ENCODE results near the gene DGCR6L.
A peak's percentile ranks its signal among the peaks of the same experiment; 100 is the strongest.
"Not testable (repeated sequence)": the region's sequence is repeated elsewhere in the genome, so short reads cannot be mapped to it uniquely, and the experiment has no call there.

Gene DGCR6L

GRCh38 chr22:20272700-20273099 is 47.2 kb downstream of the DGCR6L start:
- POLR2A ChIA-PET: no interaction called here
- CTCF ChIA-PET: no interaction called here

DNA sequence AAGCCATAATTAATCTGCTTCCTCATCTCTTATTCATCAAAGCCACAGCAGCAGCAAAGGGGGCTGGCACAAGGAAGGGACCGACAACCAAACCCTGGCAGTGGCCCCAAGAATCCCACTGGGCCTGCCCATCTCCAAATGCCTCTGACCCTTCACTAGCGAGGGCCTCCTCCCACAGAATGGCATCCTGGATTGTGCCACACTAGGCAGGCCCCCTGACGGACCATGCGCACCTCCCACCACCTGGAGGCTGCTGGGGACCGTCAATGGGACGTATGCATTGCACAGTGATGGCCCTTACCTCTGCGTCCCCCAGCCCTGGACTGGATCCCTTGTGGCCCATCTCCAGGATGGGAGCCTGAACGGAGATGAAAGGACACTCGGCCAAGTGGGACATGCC is 47.7 kb downstream of the DGCR6L start:
- ChIA-PET POLR2A (no interaction called here), CTCF (no interaction called here)
- DNase-seq (ENCODE audit: extremely low spot score): no peak
- TF ChIP-seq FOXK2 (IDR thresholded peaks at IDR 0.05) (no peak), ARNT (IDR thresholded peaks at IDR 0.05) (no peak), SP1 (IDR thresholded peaks at IDR 0.05) (no peak), HDGF (IDR thresholded peaks at IDR 0.05; ENCODE audit: borderline replicate concordance) (no peak), FOXA1 (IDR thresholded peaks at IDR 0.05) (no peak), FOXM1 (IDR thresholded peaks at IDR 0.05; ENCODE audit: borderline replicate concordance) (no peak), CTBP1 (IDR thresholded peaks at IDR 0.05; ENCODE audit: borderline replicate concordance) (no peak), ELF4 (IDR thresholded peaks at IDR 0.05) (no peak), ZNF384 (IDR thresholded peaks at IDR 0.05) (no peak), TARDBP (IDR thresholded peaks at IDR 0.05) (no peak), LEF1 (IDR thresholded peaks at IDR 0.05; ENCODE audit: borderline replicate concordance) (no peak), BHLHE40 (IDR thresholded peaks at IDR 0.05; ENCODE audit: borderline replicate concordance) (no peak)

More at GRCh38 chr22:20272700-20273099, 47.2 kb downstream of the DGCR6L start:
- DNase-seq (ENCODE audit: extremely low spot score): no peak
- no peak for TF ChIP-seq FOXA1 (IDR thresholded peaks at IDR 0.05)
- no peak for TF ChIP-seq BHLHE40 (IDR thresholded peaks at IDR 0.05; ENCODE audit: borderline replicate concordance)
- TF ChIP-seq PKNOX1 (IDR thresholded peaks at IDR 0.05): no peak
- TF ChIP-seq NFRKB (IDR thresholded peaks at IDR 0.05): no peak
- TF ChIP-seq FOXK2 (IDR thresholded peaks at IDR 0.05): no peak
- no peak for TF ChIP-seq L3MBTL2 (conservative IDR thresholded peaks at IDR 0.05)
- TF ChIP-seq CTBP1 (IDR thresholded peaks at IDR 0.05; ENCODE audit: borderline replicate concordance): no peak
- no peak for TF ChIP-seq LEF1 (IDR thresholded peaks at IDR 0.05; ENCODE audit: borderline replicate concordance)
- no peak for TF ChIP-seq ELF4 (IDR thresholded peaks at IDR 0.05)
- no peak for TF ChIP-seq ARNT (IDR thresholded peaks at IDR 0.05)
- TF ChIP-seq ZNF384 (IDR thresholded peaks at IDR 0.05): no peak
- TF ChIP-seq SP1 (IDR thresholded peaks at IDR 0.05): no peak
- TF ChIP-seq FOXM1 (IDR thresholded peaks at IDR 0.05; ENCODE audit: borderline replicate concordance): no peak
- TF ChIP-seq TARDBP (IDR thresholded peaks at IDR 0.05): no peak
- no peak for TF ChIP-seq SUZ12 (IDR thresholded peaks at IDR 0.05)
- no peak for TF ChIP-seq HDGF (IDR thresholded peaks at IDR 0.05; ENCODE audit: borderline replicate concordance)

- TF ChIP-seq SP1 (IDR thresholded peaks at IDR 0.05) (no peak), FOXK2 (IDR thresholded peaks at IDR 0.05) (no peak), TARDBP (IDR thresholded peaks at IDR 0.05) (no peak), L3MBTL2 (conservative IDR thresholded peaks at IDR 0.05) (no peak), NFRKB (IDR thresholded peaks at IDR 0.05) (no peak), FOXA1 (IDR thresholded peaks at IDR 0.05) (no peak), HDGF (IDR thresholded peaks at IDR 0.05; ENCODE audit: borderline replicate concordance) (no peak), BHLHE40 (IDR thresholded peaks at IDR 0.05; ENCODE audit: borderline replicate concordance) (no peak), ELF4 (IDR thresholded peaks at IDR 0.05) (no peak)
- POLR2A ChIA-PET: no interaction called here
- CTCF ChIA-PET: interaction anchor here (0.5 to 0.7 kb wide), 2 partner anchors 10 to 13 kb away, joined by 3 to 4 read pairs; no protein-coding TSS in a partner anchor
- DNase-seq (ENCODE audit: extremely low spot score): no peak
Observed at GRCh38 chr22:20271114-20271994, 48.5 kb downstream of the DGCR6L start.

- DNase-seq (ENCODE audit: extremely low spot score); POLR2A ChIA-PET: not testable (repeated sequence)
- CTCF ChIA-PET: interaction anchor here (0.7 kb wide), 1 partner anchor 12 kb away, joined by 4 read pairs; no protein-coding TSS in a partner anchor
Observed at GRCh38 chr22:20270190-20271113, 49.4 kb downstream of the DGCR6L start.

DNA sequence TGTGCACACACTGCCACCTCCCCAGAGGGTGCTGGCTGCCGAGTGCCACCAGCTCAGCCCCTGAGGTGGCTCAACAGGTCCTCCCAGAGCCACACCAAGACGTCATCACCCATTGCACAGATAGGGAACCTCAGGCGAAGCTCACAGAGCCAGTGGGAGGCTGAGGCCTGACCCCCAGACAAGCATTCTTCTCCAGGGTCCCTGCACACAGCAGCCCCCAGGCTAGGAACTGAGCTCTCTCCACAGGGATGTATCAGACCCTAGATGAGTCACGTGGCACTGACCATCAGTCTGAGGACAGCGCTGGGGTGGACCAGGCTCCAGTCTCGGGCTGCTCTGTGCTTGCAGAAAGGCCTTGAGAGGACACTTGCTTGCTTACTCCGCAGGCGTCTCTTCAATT is 50.2 kb downstream of the DGCR6L start:
- DNase-seq (ENCODE audit: extremely low spot score); POLR2A ChIA-PET; CTCF ChIA-PET: not testable (repeated sequence)

GRCh38 chr22:20269201-20269600 is 50.7 kb downstream of the DGCR6L start:
- CTCF ChIA-PET: interaction anchor here (0.5 kb wide), 1 partner anchor 31 kb away, joined by 4 read pairs; no protein-coding TSS in a partner anchor
- DNase-seq (ENCODE audit: extremely low spot score); POLR2A ChIA-PET: not testable (repeated sequence)

GRCh38 chr22:20268279-20269012 is 51.4 kb downstream of the DGCR6L start, which contains the start of gene RTN4R:
Gene RTN4R (minus strand): TSS chr22:20268318. CDS start chr22:20268092, 226 bp downstream.
- ChIA-PET CTCF (interaction anchor here (0.5 kb wide), 1 partner anchor 31 kb away, joined by 4 read pairs; no protein-coding TSS in a partner anchor), POLR2A (no interaction called here)
- TF ChIP-seq CTBP1 (IDR thresholded peaks at IDR 0.05; ENCODE audit: borderline replicate concordance) (no peak), FOXM1 (IDR thresholded peaks at IDR 0.05; ENCODE audit: borderline replicate concordance) (no peak), TARDBP (IDR thresholded peaks at IDR 0.05) (no peak), FOXA1 (IDR thresholded peaks at IDR 0.05) (no peak), ZNF384 (IDR thresholded peaks at IDR 0.05) (no peak), HDGF (IDR thresholded peaks at IDR 0.05; ENCODE audit: borderline replicate concordance) (no peak), FOXK2 (IDR thresholded peaks at IDR 0.05) (no peak), LEF1 (IDR thresholded peaks at IDR 0.05; ENCODE audit: borderline replicate concordance) (no peak), NFRKB (IDR thresholded peaks at IDR 0.05) (no peak), SP1 (IDR thresholded peaks at IDR 0.05) (no peak), SUZ12 (IDR thresholded peaks at IDR 0.05) (no peak), PKNOX1 (IDR thresholded peaks at IDR 0.05) (no peak), BHLHE40 (IDR thresholded peaks at IDR 0.05; ENCODE audit: borderline replicate concordance) (no peak), ARNT (IDR thresholded peaks at IDR 0.05) (no peak), ELF4 (IDR thresholded peaks at IDR 0.05) (no peak), L3MBTL2 (conservative IDR thresholded peaks at IDR 0.05) (no peak)
- peak; percentile 85 for DNase-seq (ENCODE audit: extremely low spot score)
